Caco-2 (cell line): ENCODE measurements around the gene SKOR1. TPM values are rescaled to one million over a fixed set of nuclear protein-coding genes. Genes with fewer than 3 reads are reported as not detected.

Experiments used
- BruUV-seq: library from RNA; stranded (reverse); fragments of 400-500 nt; replicated peaks from 2 replicates; lab custom pipeline; 2021; lab: Mats Ljungman, UMichigan
- CTCF ChIA-PET: fragments of 300-600 bp; sonication (Branson Sonifier 250); formaldehyde crosslinking; loops from one replicate; lab custom pipeline; 2022; ENCODE audit warnings: antibody characterized with exemption; lab: Charles Lee
- POLR2A ChIA-PET: fragments of 300-600 bp; sonication (Branson Sonifier 250); formaldehyde crosslinking; loops from one replicate; lab custom pipeline; 2022; ENCODE audit warnings: antibody characterized with exemption; lab: Charles Lee
- DNase-seq, 2 experiments: peaks; one replicate each; pipeline versions ENCODE4 v3.0.0 to v3.0.0-alpha.2; 2020 to 2022
- H3K27me3 ChIP-seq: replicated peaks from 2 replicates; pipeline ENCODE4 v1.6.0; 2011; ENCODE audit warnings: low read length; ENCODE audit not compliant: control insufficient read depth, insufficient read depth
- H3K36me3 ChIP-seq: 2 replicates; pipeline ENCODE4 v1.5.1; 2011; ENCODE audit warnings: low read length; ENCODE audit not compliant: control insufficient read depth, insufficient read depth
- H3K4me1 ChIP-seq: fragments of 250-450 bp; sonication (Bioruptor Pico); 2 replicates; pipeline ENCODE4 v1.5.1; 2020; ENCODE audit warnings: mild to moderate bottlenecking
- H3K4me3 ChIP-seq: 2 replicates; pipeline ENCODE4 v1.5.1; 2011; ENCODE audit warnings: low read depth, mild to moderate bottlenecking, control low read depth, low read length
- H3K9me3 ChIP-seq: fragments of 250-450 bp; sonication (Bioruptor Pico); 2 replicates; pipeline ENCODE4 v1.5.1; 2020; ENCODE audit warnings: mild to moderate bottlenecking, moderate library complexity
- H3K27ac Mint-ChIP-seq: one replicate; pipeline ENCODE4 v1.8.0; 2022; ENCODE audit warnings: mixed read lengths; ENCODE audit not compliant: unreplicated experiment
- H3K27me3 Mint-ChIP-seq: one replicate; pipeline ENCODE4 v1.8.0; 2022; ENCODE audit warnings: mixed read lengths; ENCODE audit not compliant: insufficient read depth, unreplicated experiment
- H3K36me3 Mint-ChIP-seq: one replicate; pipeline ENCODE4 v1.8.0; 2022; ENCODE audit warnings: mild to moderate bottlenecking, mixed read lengths; ENCODE audit not compliant: insufficient read depth, unreplicated experiment
- H3K4me1 Mint-ChIP-seq: one replicate; pipeline ENCODE4 v1.8.0; 2022; ENCODE audit warnings: low read depth, mixed read lengths; ENCODE audit not compliant: unreplicated experiment
- H3K4me3 Mint-ChIP-seq: one replicate; pipeline ENCODE4 v1.8.0; 2022; ENCODE audit warnings: mild to moderate bottlenecking, moderate library complexity, mixed read lengths; ENCODE audit not compliant: unreplicated experiment
- H3K9me3 Mint-ChIP-seq: one replicate; pipeline ENCODE4 v1.8.0; 2022; ENCODE audit warnings: mixed read lengths; ENCODE audit not compliant: unreplicated experiment
- intact Hi-C: fragments of 100-400 bp; cut with micrococcal nuclease; formaldehyde crosslinking; loops from one replicate; pipeline ENCODE4 v1.10.0; 2022; ENCODE audit not compliant: unreplicated experiment
- total RNA-seq: library from RNA; stranded (reverse); gene quantifications from 2 replicates; pipeline ENCODE4 v1.2.3, GENCODE V29; 2022
- TF ChIP-seq, protein P1 (sequence below), 2 experiments: fragments of 200-600 bp in 1 of 2; IDR thresholded peaks; 1 replicate in 1 of 2; 2 replicates in 1 of 2; pipeline versions ENCODE4 v1.5.1 to v1.8.0; 2011 to 2022; ENCODE audit warnings: antibody characterized with exemption in 1 of 2, control low read depth in 1 of 2, inconsistent platforms in 1 of 2, low read depth in 1 of 2, low read length in 1 of 2, mild to moderate bottlenecking in 1 of 2, moderate library complexity in 1 of 2; ENCODE audit not compliant: insufficient read depth in 1 of 2, severe bottlenecking in 1 of 2, unreplicated experiment in 1 of 2

The SKOR1 gene
- total RNA-seq, 1 experiment from 2014 or later = not detected

DNA sequence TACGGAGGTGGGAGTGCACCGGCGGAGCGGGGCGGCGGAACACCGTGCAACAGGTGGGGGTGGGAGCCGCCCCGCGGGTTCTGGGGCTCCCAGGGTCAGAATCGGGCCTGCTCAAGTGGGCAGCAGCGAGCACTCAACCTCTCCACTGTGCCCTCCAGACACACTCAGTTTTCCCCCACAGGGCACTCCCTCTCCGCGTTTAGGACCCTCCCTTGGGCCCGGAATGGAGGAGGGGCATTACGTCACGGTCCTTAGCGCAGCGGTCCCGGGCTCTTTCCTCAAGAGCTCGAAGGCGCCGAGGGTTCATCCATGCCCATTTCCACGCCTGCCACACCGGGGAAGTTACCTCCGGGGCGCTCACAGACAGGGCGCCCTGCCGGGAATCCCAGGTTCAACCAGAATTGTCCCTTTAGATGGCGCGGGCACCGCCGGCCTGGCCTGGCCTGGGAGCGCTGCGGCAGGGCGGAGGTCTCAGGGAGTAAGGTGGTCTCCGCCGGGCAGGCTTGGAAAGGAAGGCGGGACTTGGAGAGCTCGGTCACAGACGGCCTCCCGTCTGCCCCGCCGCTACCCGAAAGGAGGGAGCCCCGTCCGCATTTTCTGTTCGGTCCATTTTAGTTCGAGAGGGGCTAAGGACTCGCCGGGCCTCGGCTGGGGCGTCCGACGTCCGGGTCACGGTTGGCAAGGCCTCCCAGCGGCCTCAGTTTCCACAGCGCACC is 9.4 kb downstream of the SKOR1 start:
- peak overlapping the region; percentile 71 for H3K4me3 Mint-ChIP-seq
- no TSS peak for BruUV-seq
- peak overlapping the region; percentile 32 for H3K4me3 ChIP-seq
- H3K27ac Mint-ChIP-seq = no peak overlapping the region
- H3K27me3 Mint-ChIP-seq = no peaks in the 10 kb centered on the region
- TF ChIP-seq, protein P1, sequence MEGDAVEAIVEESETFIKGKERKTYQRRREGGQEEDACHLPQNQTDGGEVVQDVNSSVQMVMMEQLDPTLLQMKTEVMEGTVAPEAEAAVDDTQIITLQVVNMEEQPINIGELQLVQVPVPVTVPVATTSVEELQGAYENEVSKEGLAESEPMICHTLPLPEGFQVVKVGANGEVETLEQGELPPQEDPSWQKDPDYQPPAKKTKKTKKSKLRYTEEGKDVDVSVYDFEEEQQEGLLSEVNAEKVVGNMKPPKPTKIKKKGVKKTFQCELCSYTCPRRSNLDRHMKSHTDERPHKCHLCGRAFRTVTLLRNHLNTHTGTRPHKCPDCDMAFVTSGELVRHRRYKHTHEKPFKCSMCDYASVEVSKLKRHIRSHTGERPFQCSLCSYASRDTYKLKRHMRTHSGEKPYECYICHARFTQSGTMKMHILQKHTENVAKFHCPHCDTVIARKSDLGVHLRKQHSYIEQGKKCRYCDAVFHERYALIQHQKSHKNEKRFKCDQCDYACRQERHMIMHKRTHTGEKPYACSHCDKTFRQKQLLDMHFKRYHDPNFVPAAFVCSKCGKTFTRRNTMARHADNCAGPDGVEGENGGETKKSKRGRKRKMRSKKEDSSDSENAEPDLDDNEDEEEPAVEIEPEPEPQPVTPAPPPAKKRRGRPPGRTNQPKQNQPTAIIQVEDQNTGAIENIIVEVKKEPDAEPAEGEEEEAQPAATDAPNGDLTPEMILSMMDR (IDR thresholded peaks at IDR 0.05; ENCODE audit: insufficient read depth in 1 of 2, low read depth in 1 of 2, low read length in 1 of 2, severe bottlenecking in 1 of 2, unreplicated experiment in 1 of 2) = no peak
- H3K4me1 Mint-ChIP-seq = no peaks in the 10 kb centered on the region
- H3K36me3 Mint-ChIP-seq = peaks cover 6% of the 10 kb centered on the region
- H3K27me3 ChIP-seq = no peaks in the 10 kb centered on the region
- H3K36me3 ChIP-seq = no peaks in the 10 kb centered on the region
- POLR2A ChIA-PET = no interaction called here
- DNase-seq = no peak
- CTCF ChIA-PET = interaction anchor here (0.6 to 1.7 kb wide), 4 partner anchors 10 to 378 kb away, joined by 4 to 6 read pairs (median 4); partner anchors contain the start of gene SKOR1
- H3K9me3 ChIP-seq = no peaks in the 10 kb centered on the region
- intact Hi-C loops = loop anchor here (1.0 to 10.0 kb wide), 3 partner anchors 312 to 450 kb away; partner anchors contain the start of gene C15orf61
- no peaks in the 10 kb centered on the region for H3K4me1 ChIP-seq
- no peaks in the 10 kb centered on the region for H3K9me3 Mint-ChIP-seq

DNA sequence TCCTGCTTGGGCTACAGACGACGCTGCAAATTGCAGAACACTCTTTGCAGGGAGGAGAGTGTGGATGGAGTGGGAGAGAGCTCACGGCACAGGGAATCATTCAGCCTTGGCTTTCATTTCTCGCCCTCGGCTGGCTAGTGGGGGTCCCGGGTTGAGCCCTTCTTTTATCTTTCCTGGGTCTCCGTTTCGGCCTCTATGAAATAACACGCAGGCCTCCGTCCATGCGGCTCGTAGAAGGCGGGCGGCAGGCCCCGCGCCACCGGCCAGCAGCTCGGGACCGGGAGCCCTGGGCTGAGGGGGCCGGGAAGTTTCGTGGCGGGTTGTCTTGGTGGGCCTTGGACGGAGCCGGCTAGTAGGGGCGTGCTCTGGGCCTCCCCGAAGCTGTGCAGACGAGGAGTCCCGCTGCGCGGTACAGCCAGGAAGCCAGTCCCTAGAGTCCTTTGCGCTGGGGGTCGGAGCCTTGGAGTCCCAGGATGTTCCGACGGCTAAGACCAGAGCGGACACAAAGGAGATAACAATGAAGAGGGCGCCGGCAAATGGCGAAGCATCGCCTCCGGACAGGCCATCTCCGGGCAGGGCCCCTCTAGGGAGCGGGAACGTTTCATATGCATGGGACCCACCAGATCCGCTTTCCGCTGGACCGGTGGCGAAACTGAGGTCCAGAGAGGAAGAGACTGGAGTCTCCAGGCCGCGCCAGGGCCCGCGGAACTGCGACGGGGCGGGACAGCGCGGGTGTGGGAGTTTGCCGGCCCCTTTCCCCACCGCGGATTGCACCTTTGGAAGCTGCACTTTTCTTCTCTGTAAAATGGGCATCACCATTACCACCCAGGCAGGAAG is 10.2 kb downstream of the SKOR1 start:
- Mint-ChIP-seq H3K36me3 (peaks cover 14% of the 10 kb centered on the region), H3K4me3 (peak overlapping the region; percentile 71), H3K27me3 (no peaks in the 10 kb centered on the region), H3K27ac (no peak overlapping the region), H3K9me3 (no peaks in the 10 kb centered on the region), H3K4me1 (no peaks in the 10 kb centered on the region)
- Histone ChIP-seq H3K4me3 (peak overlapping the region; percentile 32; the same call in 1 of the 2 replicates), H3K27me3 (no peaks in the 10 kb centered on the region), H3K4me1 (no peaks in the 10 kb centered on the region), H3K9me3 (no peaks in the 10 kb centered on the region), H3K36me3 (no peaks in the 10 kb centered on the region)
- DNase-seq = no peak
- ChIA-PET CTCF (interaction anchor here (0.8 to 1.7 kb wide), 4 partner anchors 11 to 379 kb away, joined by 3 to 4 read pairs (median 4); partner anchors contain the start of gene SKOR1), POLR2A (no interaction called here)
- intact Hi-C loops = loop anchor here (1.0 to 10.0 kb wide), 3 partner anchors 313 to 451 kb away; partner anchors contain the start of gene C15orf61
- TF ChIP-seq, protein P1 (IDR thresholded peaks at IDR 0.05; ENCODE audit: insufficient read depth in 1 of 2, low read depth in 1 of 2, low read length in 1 of 2, severe bottlenecking in 1 of 2, unreplicated experiment in 1 of 2) = no peak
- no TSS peak for BruUV-seq

DNA sequence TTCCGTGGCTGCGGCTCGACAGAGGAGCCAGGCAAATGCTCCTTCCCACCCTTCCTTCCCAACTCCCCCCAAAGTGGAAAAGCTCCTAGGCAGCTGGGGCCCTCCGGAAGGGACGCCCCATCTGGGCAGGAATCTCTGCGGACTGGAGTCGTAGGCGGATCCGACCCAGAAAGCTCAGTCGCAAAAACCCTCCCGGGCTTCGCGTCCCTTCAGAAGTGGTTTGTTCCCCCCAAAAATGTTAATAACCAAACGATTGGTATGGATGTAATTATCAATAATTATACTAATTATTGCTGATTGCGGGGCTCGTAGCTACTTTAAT is 10.8 kb downstream of the SKOR1 start:
- peaks cover 2% of the 10 kb centered on the region; the same call in 1 of the 2 replicates for H3K4me1 ChIP-seq
- POLR2A ChIA-PET = no interaction called here
- H3K9me3 ChIP-seq = no peaks in the 10 kb centered on the region

More for the DNA sequence above, 10.8 kb downstream of the SKOR1 start:
- Mint-ChIP-seq H3K4me3 (peak overlapping the region; percentile 71), H3K4me1 (peaks cover 4% of the 10 kb centered on the region), H3K36me3 (peaks cover 15% of the 10 kb centered on the region), H3K27ac (no peak overlapping the region), H3K27me3 (no peaks in the 10 kb centered on the region), H3K9me3 (no peaks in the 10 kb centered on the region)
- Histone ChIP-seq H3K27me3 (no peaks in the 10 kb centered on the region), H3K4me3 (no peak overlapping the region), H3K36me3 (no peaks in the 10 kb centered on the region)
- TF ChIP-seq, protein P1 (IDR thresholded peaks at IDR 0.05; ENCODE audit: insufficient read depth in 1 of 2, low read depth in 1 of 2, low read length in 1 of 2, severe bottlenecking in 1 of 2, unreplicated experiment in 1 of 2) = no peak
- DNase-seq = no peak
- CTCF ChIA-PET = interaction anchor here (1.0 to 1.7 kb wide), 2 partner anchors 335 to 379 kb away, joined by 3 to 4 read pairs; no protein-coding TSS in a partner anchor
- BruUV-seq = no TSS peak
- intact Hi-C loops = loop anchor here (1.0 to 10.0 kb wide), 3 partner anchors 314 to 451 kb away; partner anchors contain the start of gene C15orf61
